Muscle of leg (tissue), 11 donors: ENCODE data around the gene RABGAP1L. TPM values are rescaled to one million over a fixed set of nuclear protein-coding genes. Genes with fewer than 3 reads are reported as not detected.
"Not testable (repeated sequence)": the region's sequence is repeated elsewhere in the genome, so short reads cannot be mapped to it uniquely, and the experiment has no call there.

Experiments
- DNase-seq: peaks from one replicate; pipeline ENCODE4 v3.0.0; 2013
- H3K27ac ChIP-seq: one replicate; pipeline ENCODE4 v1.5.1; 2013; ENCODE audit warnings: mild to moderate bottlenecking, low read length, control low read depth
- H3K27me3 ChIP-seq: one replicate; pipeline ENCODE4 v1.6.1; 2013; ENCODE audit warnings: low read length; ENCODE audit not compliant: control insufficient read depth, insufficient read depth
- H3K36me3 ChIP-seq: one replicate; pipeline ENCODE4 v1.6.1; 2013; ENCODE audit warnings: low read length; ENCODE audit not compliant: control insufficient read depth, insufficient read depth
- H3K4me1 ChIP-seq: one replicate; pipeline ENCODE4 v1.6.1; 2013; ENCODE audit warnings: low read length; ENCODE audit not compliant: control insufficient read depth, insufficient read depth
- H3K4me3 ChIP-seq: one replicate; pipeline ENCODE4 v1.5.1; 2013; ENCODE audit warnings: low read length, control low read depth
- H3K9me3 ChIP-seq: replicated peaks from 2 replicates; pipeline ENCODE4 v1.6.1; 2013; ENCODE audit warnings: low read depth, low read length; ENCODE audit not compliant: control insufficient read depth
- WGBS: methylation state at CpG from one replicate; pipeline ENCODE4 v1.1.5; 2013; ENCODE audit warnings: missing lambda C conversion rate; ENCODE audit not compliant: insufficient coverage; 5-methylcytosine and 5-hydroxymethylcytosine counted together
- polyA plus RNA-seq, 8 donors: library from polyadenylated mRNA; unstranded; fragments of 120-200 nt; gene quantifications; one replicate each; pipeline versions ENCODE4 v1.2.1 to v1.2.3, GENCODE V29; 2013; ENCODE audit warnings: inconsistent platforms in 1 of 8, low replicate concordance in 1 of 8; ENCODE audit not compliant: insufficient read length in 8 of 8, insufficient read depth in 1 of 8
- total RNA-seq: library from RNA; stranded (reverse); fragments of 120-200 nt; gene quantifications from one replicate; pipeline ENCODE4 v1.2.4, GENCODE V29; 2013

The RABGAP1L gene
- total and polyA plus RNA-seq, 9 donors: 9.8 to 27.2 (median 11.6) TPM

DNA sequence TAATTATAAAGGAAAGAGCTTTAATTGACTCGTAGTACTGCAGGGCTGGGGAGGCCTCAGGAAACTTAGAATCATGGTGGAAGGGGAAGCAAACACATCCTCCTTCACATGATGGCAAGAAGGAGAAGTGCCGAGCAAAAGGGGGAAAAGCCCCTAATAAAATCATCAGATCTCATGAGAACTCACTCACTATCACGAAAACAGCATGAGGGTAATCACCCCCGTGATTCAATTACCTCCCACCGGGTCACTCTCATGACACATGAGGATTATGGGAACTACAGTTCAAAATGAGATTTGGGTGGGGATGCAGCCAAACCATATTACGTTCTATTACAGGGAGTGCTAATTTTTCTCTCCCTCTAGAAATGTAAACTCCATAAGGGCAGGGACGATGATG, 878.1 kb downstream of the RABGAP1L start:
- no peak for DNase-seq
- no peak overlapping the region for H3K27ac ChIP-seq
- no peaks in the 10 kb centered on the region for H3K36me3 ChIP-seq
- H3K4me1 ChIP-seq: no peaks in the 10 kb centered on the region
- no peak overlapping the region for H3K4me3 ChIP-seq
- no peaks in the 10 kb centered on the region for H3K9me3 ChIP-seq
- no peaks in the 10 kb centered on the region for H3K27me3 ChIP-seq
- no CpG with 5 or more reads among the region's 7 CpGs for WGBS

DNA sequence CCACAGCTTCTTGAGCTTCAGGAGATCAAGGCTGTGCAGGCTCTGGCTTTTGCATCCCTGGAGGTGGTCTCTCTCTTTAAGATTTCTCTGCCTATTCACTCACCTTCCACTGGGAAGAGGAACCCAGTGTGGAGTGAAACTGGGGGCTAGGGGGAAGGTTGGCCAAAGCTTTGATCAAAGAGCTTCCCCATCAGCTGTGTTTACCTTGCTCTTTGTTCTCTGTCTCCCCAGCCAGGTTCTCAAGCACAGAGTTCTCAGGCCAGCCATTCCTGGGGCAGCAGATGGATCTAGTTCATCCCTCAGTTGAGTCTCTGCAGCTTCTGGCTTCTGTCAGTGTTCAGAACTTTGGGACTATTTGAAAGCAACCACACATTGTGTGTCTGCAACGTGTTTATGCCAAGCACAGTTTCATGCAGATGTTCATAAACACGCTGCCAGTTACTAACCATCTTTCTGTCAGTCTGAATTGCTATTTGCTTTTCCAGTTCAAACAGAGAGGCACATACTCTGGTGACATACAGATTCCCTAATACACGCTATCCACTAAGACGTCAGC, 881.1 kb downstream of the RABGAP1L start:
- 81% methylated on average over 4 of the region's 4 CpGs for WGBS
- H3K9me3 ChIP-seq: no peaks in the 10 kb centered on the region
- DNase-seq: no peak
- no peak overlapping the region for H3K4me3 ChIP-seq
- no peak overlapping the region for H3K27ac ChIP-seq
- H3K4me1 ChIP-seq: peaks cover 4% of the 10 kb centered on the region
- no peaks in the 10 kb centered on the region for H3K36me3 ChIP-seq
- no peaks in the 10 kb centered on the region for H3K27me3 ChIP-seq

DNA sequence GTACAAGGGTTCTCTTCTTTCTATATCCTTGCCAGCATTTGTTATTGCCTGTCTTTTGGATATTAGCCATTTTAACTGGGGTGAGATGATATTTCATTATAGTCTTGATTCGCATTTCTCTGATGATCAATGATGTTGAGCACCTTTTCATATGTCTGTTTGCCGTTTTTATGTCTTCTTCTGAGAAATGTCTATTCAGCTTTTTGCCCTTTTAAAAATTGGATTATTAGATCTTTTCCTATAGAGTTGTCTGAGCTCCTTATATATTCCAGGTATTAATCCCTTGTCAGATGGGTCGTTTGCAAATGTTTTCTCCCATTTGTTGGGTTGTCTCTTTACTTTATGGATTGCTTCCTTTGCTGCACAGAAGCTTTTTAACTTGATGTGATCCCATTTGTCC, 883.3 kb downstream of the RABGAP1L start:
- no peaks in the 10 kb centered on the region for H3K36me3 ChIP-seq
- WGBS: no CpG with 5 or more reads among the region's 3 CpGs
- H3K27ac ChIP-seq: no peak overlapping the region
- H3K4me3 ChIP-seq: no peak overlapping the region
- no peak for DNase-seq
- no peaks in the 10 kb centered on the region for H3K9me3 ChIP-seq
- H3K27me3 ChIP-seq: no peaks in the 10 kb centered on the region
- H3K4me1 ChIP-seq: peaks cover 4% of the 10 kb centered on the region

DNA sequence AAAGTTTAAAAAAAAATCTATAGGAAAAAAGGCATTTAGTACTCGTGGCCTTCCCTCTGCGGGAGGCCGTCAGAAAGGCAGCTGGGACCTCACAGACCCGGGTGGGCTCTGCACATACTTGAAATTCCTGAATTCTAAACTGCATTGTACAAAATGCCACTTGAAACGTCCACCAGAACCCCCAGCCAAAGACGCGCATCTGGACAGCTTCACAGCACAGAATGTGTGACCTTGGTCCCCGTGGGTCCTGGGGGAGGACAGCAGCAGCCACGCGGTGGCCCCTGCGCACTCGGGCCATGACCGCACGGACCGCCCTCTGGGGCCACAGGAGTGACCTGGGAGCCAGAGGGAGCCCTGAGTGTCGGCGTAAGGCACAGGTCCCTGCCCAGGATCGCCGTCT, 884.5 kb downstream of the RABGAP1L start:
- H3K27ac ChIP-seq: no peak overlapping the region
- H3K9me3 ChIP-seq: no peaks in the 10 kb centered on the region
- no peak overlapping the region for H3K4me3 ChIP-seq
- H3K4me1 ChIP-seq: peaks cover 4% of the 10 kb centered on the region
- WGBS: 52% methylated on average over 14 of the region's 19 CpGs
- no peaks in the 10 kb centered on the region for H3K27me3 ChIP-seq
- no peak for DNase-seq
- no peaks in the 10 kb centered on the region for H3K36me3 ChIP-seq

DNA sequence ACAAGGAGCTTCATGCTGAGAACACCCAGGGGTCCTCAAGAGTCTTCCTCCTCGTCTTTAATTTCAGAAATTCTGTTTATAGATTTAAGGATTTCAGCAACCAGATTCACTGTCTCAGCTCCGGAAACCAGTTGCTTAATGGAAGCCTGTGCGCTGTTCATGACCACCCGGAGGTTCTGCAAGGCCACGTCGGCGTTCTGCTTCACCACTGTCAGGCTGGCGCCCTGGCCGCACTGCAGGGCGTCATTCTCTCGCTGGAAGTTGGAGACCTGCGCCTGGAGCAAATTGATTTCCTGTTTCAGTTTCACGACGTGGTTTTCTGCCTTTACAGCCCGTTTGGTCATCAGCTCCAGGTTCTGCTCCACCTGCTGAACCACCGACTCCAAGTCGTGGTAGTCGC, 885.3 kb downstream of the RABGAP1L start:
- not testable (repeated sequence) for H3K4me1 ChIP-seq, H3K36me3 ChIP-seq, H3K27me3 ChIP-seq, H3K4me3 ChIP-seq, H3K9me3 ChIP-seq, DNase-seq, H3K27ac ChIP-seq
- WGBS: 89% methylated on average over 17 of the region's 18 CpGs

Other genes with a start within 250 kb of the RABGAP1L start
- 0.13 TPM for gene SERPINC1, start 242.2 kb upstream of the RABGAP1L start, total RNA-seq
- 1 to 10 TPM in 2 of 8 donors, under 1 TPM in 6; 0.06 to 2.7 (median 0.30) TPM for gene SERPINC1, start 242.2 kb upstream of the RABGAP1L start, polyA plus RNA-seq
- 21.6 TPM for gene RC3H1, start 137.2 kb upstream of the RABGAP1L start, total RNA-seq
- gene RC3H1, start 137.2 kb upstream of the RABGAP1L start, polyA plus RNA-seq: 10 to 100 TPM in 2 of 8 donors, 1 to 10 TPM in 6; 5.2 to 11.9 (median 9.5) TPM